Fibroblast of skin of abdomen (primary cell): ENCODE data around the gene TNIP1.

Source experiments
- DNase-seq: peaks from one replicate; pipeline ENCODE4 v3.0.0-alpha.2; 2013

TNIP1 gene

DNA sequence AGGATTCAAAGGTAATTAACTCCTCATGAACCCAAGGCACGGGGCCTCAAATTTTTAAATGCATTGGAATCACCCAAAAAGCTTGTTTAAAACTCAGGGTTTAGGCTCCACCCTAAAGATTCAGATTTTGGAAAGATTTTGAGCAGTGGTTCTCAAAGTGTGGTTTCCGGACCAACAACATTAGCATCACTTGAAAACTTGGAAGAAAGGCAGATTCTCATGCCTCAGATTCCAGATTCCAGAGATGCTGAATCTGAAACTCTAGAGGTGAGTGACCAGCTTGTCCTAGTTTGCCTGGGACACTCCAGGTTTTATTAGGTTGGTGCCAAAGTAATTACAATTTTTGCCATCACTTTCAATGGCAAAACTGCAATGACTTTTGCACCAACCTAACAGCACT is 24.7 kb upstream of the TNIP1 start:
- DNase-seq = no peak

DNA sequence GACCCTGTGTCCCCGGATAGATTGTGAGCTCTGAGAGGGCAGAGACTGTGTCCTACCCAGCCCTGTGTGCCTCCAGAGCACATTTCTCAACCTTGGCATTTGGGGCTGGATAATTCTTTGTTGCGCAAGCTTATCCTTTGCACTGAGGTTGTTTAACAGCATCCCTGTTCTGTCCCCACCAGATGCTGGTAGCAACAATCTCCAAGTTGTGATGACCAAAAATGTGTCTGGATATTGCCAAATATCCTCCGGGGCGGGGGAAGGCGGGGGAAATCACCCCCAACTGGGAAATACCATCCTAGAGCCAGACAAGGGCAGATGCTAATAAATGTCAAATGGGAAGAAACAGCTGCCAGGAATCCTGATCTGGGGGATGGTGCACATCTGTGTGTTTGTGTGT is 24.0 kb upstream of the TNIP1 start:
- DNase-seq = peak; percentile 78

DNA sequence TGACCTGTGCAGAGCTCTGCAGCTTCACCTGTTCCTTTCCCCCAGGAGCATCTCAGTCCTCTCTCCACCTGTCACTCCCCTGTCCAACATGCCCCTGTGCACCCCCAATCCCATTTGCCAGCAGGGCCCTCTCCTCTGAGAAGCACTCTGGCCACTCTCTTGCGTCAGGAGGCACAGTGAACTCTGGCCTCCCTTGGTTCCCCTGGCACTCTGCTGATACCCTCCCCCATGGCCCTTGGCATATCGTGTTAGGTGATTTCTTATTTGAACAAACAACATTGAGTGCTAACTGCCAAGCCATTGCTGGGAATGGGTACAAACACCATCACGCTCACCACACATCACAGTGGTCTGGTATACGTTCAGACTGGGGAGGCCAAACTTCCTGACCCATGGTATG is 20.9 kb upstream of the TNIP1 start:
- no peak for DNase-seq

GRCh38 chr5:151101151-151101550 is 20.3 kb upstream of the TNIP1 start:
- DNase-seq = no peak

DNA sequence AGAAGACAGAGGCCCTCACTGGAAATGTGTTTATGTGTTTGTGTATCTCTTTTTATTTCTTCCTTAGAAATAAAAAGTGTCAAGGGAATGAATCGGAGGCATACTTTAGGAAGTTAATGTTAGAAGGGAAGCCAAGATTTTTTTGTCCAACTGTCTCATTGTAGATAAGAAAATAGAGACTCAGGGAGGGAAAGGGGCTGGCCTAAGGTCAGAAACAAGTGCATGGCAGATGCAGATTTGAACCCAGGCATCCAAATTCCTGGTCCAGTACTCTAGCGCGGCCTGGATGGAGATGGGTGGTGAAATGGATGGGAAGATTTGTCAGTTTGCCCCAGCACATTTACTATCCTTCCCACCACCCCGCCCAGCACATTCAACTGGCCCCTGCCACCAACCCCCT is 19.8 kb upstream of the TNIP1 start:
- DNase-seq = no peak

- no peak for DNase-seq
Observed at GRCh38 chr5:151098768-151099121, 17.9 kb upstream of the TNIP1 start.

GRCh38 chr5:151097820-151098767 is 17.3 kb upstream of the TNIP1 start:
- DNase-seq = no peak

- no peak for DNase-seq
Observed at GRCh38 chr5:151097061-151097460, 16.2 kb upstream of the TNIP1 start.

DNA sequence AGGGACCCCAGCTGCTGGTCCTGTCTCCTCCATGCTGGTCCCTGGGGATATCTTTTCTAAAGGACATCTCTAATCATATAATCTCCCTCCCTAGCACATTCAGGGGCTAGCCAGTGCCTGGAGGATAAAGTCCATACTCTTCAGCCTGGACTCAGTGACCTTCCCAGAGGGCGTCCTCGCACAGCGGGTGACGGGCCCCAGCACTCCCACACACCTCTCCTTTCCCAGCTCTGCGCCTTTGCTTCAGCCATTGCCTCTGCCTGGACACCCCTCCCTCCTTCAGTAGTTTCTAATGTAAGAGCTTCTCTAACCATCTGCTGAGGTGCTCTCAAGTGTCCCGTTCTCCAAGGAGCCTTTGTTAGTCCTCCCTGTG is 15.2 kb upstream of the TNIP1 start:
- DNase-seq = no peak

GRCh38 chr5:151095341-151096000 is 14.6 kb upstream of the TNIP1 start:
- DNase-seq = peak; percentile 24

- peak; percentile 21 for DNase-seq
Observed at GRCh38 chr5:151094852-151095245, 14.0 kb upstream of the TNIP1 start.

DNA sequence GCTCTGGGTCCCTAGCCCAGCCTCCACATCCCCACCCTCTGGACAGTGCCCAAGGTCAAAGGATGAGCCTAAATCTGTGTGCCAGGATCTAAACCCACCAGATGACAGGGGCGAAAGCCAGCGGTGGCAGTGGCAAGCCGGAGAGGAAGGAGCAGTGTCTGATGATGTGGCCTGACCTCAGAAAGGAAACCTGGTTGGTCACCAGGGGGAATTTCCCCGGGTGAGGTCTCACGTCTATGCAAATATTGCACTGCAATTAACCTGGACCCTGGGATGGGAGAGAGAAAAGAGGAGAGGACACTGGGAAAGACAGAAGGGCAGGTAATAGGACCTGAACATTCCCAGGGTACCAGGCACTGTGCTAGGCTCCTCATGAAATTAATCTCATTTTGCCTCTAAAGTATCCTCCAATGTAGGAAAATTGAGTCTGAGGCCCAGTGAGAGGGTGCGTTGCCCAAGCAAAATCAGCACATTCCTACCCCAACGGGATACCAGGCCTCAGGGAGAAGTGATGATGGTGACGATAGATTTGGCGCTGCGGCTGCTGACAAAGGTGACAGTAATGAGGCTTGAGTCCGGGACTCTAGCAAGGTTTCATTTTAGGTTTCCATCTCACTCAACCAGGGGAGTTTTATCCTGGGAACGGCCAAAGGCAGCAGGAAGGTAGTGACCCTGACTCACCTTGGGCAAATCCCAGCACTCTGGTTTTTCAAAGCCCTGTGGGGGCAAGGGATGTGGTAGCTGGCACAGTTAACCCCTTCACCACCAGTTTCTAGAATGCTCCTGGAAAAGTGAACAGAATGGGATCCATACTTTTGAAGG is 13.4 kb upstream of the TNIP1 start:
- DNase-seq = peak; percentile 10

- DNase-seq = peak; percentile 96
Observed at GRCh38 chr5:151093476-151093889, 12.6 kb upstream of the TNIP1 start.

- peak; percentile 80 for DNase-seq
Observed at GRCh38 chr5:151092762-151093161, 11.9 kb upstream of the TNIP1 start.

- DNase-seq = no peak
Observed at GRCh38 chr5:151089726-151090125, 8.9 kb upstream of the TNIP1 start.

DNA sequence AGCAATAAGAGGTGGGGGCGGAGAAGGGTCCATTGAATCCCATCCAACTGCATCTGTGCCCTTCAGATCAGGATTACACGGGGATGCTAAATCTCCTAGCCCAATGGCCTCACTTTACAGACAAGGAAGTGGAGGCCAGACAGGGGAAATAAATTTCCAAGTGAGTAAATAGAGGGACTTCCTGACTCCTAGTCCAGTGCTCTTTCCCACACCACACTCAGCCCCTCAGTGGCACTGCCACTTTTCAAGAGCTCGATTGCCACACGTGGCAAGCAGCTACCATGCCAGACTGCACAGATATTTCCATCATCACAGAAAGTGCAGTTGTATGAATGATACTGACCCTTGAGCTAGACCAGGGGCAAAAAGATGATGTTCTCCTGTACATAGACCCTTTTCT is 8.2 kb upstream of the TNIP1 start:
- no peak for DNase-seq

- DNase-seq = no peak
Observed at GRCh38 chr5:151087486-151087885, 6.7 kb upstream of the TNIP1 start.

GRCh38 chr5:151086905-151087360 is 6.1 kb upstream of the TNIP1 start:
- DNase-seq = no peak

DNA sequence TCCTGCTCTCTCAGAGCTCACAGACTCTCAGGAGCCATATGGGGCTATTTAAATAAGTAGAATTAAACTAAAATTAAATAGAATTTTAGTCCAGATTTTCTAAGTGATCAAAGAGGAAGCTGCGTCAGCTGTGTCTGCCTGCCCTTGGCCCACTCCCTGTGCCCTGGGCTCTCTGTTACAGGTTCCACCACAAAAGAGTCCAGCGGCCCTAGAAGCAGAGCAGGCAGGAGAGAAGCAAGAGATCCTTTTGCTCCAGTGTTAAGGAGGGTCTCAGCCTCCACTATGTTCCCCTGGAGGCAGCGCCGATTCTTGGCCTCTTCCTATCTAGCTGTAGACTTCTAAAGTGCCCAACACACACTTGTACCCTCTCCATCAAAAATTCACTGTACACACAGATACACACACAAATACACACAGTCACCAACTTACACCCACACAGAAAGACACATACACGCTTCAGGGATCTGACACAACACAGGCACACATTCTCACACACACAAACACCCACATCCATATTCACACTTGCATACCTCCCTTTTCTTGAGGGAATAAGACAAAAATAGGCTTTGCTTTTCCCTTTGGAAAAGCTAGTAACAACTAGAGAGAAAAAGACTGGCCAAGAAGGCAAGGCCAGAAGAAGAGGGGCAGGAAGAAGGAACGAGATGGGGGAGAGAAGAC is 5.5 kb upstream of the TNIP1 start:
- no peak for DNase-seq

DNA sequence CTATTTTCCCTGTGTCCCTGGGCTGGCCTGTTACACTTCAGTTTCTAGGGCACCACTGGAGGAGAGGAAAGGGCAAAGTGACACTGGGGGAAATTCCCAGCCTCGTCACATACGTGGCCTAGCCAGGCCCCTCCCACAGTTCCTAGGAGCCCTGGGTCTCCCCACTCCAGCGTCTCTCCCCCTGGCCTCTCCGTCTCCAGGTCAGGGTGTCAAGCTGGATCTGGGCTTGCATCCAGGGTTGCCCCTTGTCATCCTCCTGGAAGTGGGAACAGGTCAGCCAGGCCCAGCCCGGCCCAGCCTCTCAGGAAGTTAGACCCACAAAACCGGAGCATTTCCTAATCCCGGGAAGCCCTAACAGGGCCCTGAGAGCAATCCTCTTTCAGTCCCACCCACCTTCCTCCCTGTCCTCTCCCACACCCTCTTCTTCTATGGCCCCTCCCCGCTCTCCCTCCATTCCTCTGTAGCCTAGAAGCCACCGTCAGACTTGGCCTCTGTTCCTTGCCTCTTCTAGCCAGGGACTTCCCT is 4.7 kb upstream of the TNIP1 start:
- DNase-seq = peak; percentile 27

DNA sequence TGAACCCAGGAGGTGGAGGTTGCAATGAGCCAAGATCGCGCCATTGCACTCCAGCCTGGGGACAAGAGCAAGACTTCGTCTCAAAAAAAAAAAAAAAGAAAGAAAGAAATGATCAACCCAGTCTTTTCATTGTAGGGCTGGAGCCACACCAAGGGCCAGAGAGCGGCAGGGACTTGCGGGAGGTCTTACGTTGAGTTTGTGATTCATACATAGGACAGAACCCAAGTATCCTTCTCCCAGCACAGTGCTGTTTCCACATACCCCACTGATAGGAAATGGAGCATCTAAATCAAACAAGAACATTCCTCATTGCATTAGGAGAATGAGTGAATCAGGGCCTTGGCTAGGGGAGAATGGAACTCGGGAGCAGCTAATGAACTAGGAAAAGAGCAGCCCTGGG is 3.5 kb upstream of the TNIP1 start:
- no peak for DNase-seq

DNA sequence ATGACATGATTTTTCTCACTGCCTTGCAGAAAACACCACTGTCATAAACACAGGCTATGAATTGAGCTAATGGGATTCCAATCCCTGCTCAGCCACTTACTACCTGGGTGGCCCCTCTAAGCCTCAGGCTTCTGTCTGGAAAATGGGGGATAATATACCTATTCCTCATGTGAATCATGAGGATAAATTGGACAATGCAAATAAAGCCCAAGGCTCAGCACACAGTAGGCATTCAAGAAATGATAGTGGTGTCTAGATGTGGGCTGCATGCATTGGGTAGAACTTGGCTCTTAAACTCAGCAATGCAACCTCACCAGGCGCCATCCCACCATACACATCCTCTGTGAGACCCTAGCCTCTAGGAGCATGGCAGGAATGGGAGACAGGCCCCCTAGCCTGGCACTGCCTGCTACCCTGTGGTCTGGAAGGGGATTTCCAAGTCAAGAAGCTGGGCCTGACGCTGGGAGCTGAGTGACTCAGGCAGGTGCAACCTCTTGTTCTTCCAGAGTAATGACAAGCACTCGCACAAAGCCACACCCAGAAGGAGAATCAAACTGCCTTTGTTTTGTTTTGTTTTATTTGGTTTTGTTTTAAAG is 2.3 kb upstream of the TNIP1 start:
- DNase-seq = no peak
